Measurements from ENCODE around the gene GAPDH. TPM values are rescaled to one million over a fixed set of nuclear protein-coding genes. Genes with fewer than 3 reads are reported as not detected.
A peak's percentile ranks its signal among the peaks of the same experiment; 100 is the strongest.

The GAPDH gene
- total and polyA plus RNA-seq, 2 experiments from 2014 or later: 1,719 to 2,607 TPM

GRCh38 chr12:6508087-6508486 is 26.2 kb upstream of the GAPDH start:
- no peak overlapping the region for H2AFZ ChIP-seq
- H3K36me3 ChIP-seq (replicated peaks; ENCODE audit: insufficient read depth, low read depth): no peaks in the 10 kb centered on the region
- no peaks in the 10 kb centered on the region for H4K20me1 ChIP-seq (ENCODE audit: insufficient read depth, poor library complexity, severe bottlenecking)
- no peaks in the 10 kb centered on the region for H3K9me3 ChIP-seq (ENCODE audit: low read depth)
- H3K4me3 ChIP-seq: no peak overlapping the region
- peaks cover 4% of the 10 kb centered on the region for H3K4me1 ChIP-seq (ENCODE audit: insufficient read depth)
- 94% methylated on average over 7 of the region's 7 CpGs for whole genome bisulfite sequencing (ENCODE audit: low lambda C conversion rate, missing lambda C conversion rate)
- no peak overlapping the region for H3K4me2 ChIP-seq
- peak overlapping the region; percentile 81 for H3K27ac ChIP-seq
- no peaks in the 10 kb centered on the region for H3K9me2 ChIP-seq (replicated peaks; ENCODE audit: insufficient read depth)
- DNase-seq (ENCODE audit: low spot score): no peak
- peaks cover 26% of the 10 kb centered on the region for H3K79me2 ChIP-seq
- TF ChIP-seq, protein P1, sequence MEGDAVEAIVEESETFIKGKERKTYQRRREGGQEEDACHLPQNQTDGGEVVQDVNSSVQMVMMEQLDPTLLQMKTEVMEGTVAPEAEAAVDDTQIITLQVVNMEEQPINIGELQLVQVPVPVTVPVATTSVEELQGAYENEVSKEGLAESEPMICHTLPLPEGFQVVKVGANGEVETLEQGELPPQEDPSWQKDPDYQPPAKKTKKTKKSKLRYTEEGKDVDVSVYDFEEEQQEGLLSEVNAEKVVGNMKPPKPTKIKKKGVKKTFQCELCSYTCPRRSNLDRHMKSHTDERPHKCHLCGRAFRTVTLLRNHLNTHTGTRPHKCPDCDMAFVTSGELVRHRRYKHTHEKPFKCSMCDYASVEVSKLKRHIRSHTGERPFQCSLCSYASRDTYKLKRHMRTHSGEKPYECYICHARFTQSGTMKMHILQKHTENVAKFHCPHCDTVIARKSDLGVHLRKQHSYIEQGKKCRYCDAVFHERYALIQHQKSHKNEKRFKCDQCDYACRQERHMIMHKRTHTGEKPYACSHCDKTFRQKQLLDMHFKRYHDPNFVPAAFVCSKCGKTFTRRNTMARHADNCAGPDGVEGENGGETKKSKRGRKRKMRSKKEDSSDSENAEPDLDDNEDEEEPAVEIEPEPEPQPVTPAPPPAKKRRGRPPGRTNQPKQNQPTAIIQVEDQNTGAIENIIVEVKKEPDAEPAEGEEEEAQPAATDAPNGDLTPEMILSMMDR (IDR thresholded peaks at IDR 0.05; ENCODE audit: poor library complexity): no peak
- TF ChIP-seq EZH2 (IDR thresholded peaks at IDR 0.05; ENCODE audit: borderline replicate concordance): no peak
- no peak for TF ChIP-seq EZH2phosphoT487 (IDR thresholded peaks at IDR 0.05; ENCODE audit: low read depth, severe bottlenecking, unreplicated experiment)
- no peaks in the 10 kb centered on the region for H3K27me3 ChIP-seq

DNA sequence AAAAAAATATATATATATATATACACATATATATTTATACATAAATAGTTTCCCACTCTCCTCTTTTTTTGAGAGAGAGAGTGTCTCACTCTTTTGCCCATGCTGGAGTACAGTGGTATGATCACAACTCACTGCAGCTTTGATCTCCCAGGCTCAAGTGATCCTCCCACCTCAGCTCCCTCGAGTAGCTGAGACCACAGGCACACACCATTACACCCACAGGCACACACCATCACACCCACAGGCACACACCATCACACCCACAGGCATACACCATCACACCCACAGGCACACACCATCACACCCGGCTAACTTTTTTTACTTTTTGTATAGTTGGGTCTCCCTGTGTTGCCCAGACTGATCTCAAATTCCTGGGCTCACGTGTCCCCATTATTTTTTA is 14.1 kb upstream of the GAPDH start:
- Histone ChIP-seq H3K9me2 (replicated peaks; ENCODE audit: insufficient read depth) (no peaks in the 10 kb centered on the region), H3K4me1 (ENCODE audit: insufficient read depth) (no peaks in the 10 kb centered on the region), H3K27me3 (no peaks in the 10 kb centered on the region), H3K4me3 (no peak overlapping the region), H2AFZ (no peak overlapping the region), H3K79me2 (no peaks in the 10 kb centered on the region), H4K20me1 (ENCODE audit: insufficient read depth, poor library complexity, severe bottlenecking) (no peaks in the 10 kb centered on the region), H3K9me3 (ENCODE audit: low read depth) (no peaks in the 10 kb centered on the region), H3K36me3 (replicated peaks; ENCODE audit: insufficient read depth, low read depth) (no peaks in the 10 kb centered on the region), H3K4me2 (no peak overlapping the region), H3K27ac (no peak overlapping the region)
- TF ChIP-seq EZH2phosphoT487 (IDR thresholded peaks at IDR 0.05; ENCODE audit: low read depth, severe bottlenecking, unreplicated experiment) (no peak), EZH2 (IDR thresholded peaks at IDR 0.05; ENCODE audit: borderline replicate concordance) (no peak)
- TF ChIP-seq, protein P1 (IDR thresholded peaks at IDR 0.05; ENCODE audit: poor library complexity): no peak
- 93% methylated on average over 3 of the region's 3 CpGs for WGBS (ENCODE audit: low lambda C conversion rate, missing lambda C conversion rate)
- DNase-seq (ENCODE audit: low spot score): no peak

- no peak overlapping the region for H2AFZ ChIP-seq
- no peak overlapping the region for H3K27ac ChIP-seq
- no peak overlapping the region for H3K4me3 ChIP-seq
- no peaks in the 10 kb centered on the region for H3K79me2 ChIP-seq
- H3K4me1 ChIP-seq (ENCODE audit: insufficient read depth): no peaks in the 10 kb centered on the region
- no peak for DNase-seq (ENCODE audit: low spot score)
- H3K4me2 ChIP-seq: no peak overlapping the region
- no peaks in the 10 kb centered on the region for H4K20me1 ChIP-seq (ENCODE audit: insufficient read depth, poor library complexity, severe bottlenecking)
- no peaks in the 10 kb centered on the region for H3K9me3 ChIP-seq (ENCODE audit: low read depth)
- H3K9me2 ChIP-seq (replicated peaks; ENCODE audit: insufficient read depth): no peaks in the 10 kb centered on the region
- TF ChIP-seq, protein P1 (IDR thresholded peaks at IDR 0.05; ENCODE audit: poor library complexity): no peak
- TF ChIP-seq EZH2phosphoT487 (IDR thresholded peaks at IDR 0.05; ENCODE audit: low read depth, severe bottlenecking, unreplicated experiment): no peak
- TF ChIP-seq EZH2 (IDR thresholded peaks at IDR 0.05; ENCODE audit: borderline replicate concordance): no peak
- H3K36me3 ChIP-seq (replicated peaks; ENCODE audit: insufficient read depth, low read depth): no peaks in the 10 kb centered on the region
- 98% methylated on average over 10 of the region's 10 CpGs for WGBS (ENCODE audit: low lambda C conversion rate, missing lambda C conversion rate)
- no peaks in the 10 kb centered on the region for H3K27me3 ChIP-seq
These were observed 12.1 kb upstream of the GAPDH start for GRCh38 chr12:6522193-6522592.

DNA sequence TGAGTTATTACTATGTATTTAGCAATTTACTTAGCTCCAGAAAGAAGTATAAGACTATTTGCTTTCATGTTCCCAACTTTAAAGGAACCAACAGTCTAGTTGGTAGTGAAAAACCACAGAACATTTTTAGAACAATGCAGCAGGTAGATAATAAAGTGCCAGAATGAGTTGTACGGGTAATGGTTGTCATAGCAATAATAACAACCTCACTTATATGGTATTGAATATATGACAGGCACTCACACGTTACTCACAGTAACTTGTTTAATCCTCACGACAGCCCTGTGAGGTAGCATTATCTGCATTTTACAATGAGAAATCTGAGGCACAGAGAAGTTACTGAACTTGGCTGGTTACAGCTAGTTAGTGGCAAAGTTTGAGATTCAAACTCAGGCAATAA is 10.6 kb upstream of the GAPDH start:
- no peaks in the 10 kb centered on the region for H4K20me1 ChIP-seq (ENCODE audit: insufficient read depth, poor library complexity, severe bottlenecking)
- no peaks in the 10 kb centered on the region for H3K36me3 ChIP-seq (replicated peaks; ENCODE audit: insufficient read depth, low read depth)
- no peak overlapping the region for H2AFZ ChIP-seq
- no peak for DNase-seq (ENCODE audit: low spot score)
- H3K27me3 ChIP-seq: no peaks in the 10 kb centered on the region
- no peaks in the 10 kb centered on the region for H3K4me1 ChIP-seq (ENCODE audit: insufficient read depth)
- H3K79me2 ChIP-seq: no peaks in the 10 kb centered on the region
- H3K27ac ChIP-seq: no peak overlapping the region
- no peak overlapping the region for H3K4me3 ChIP-seq
- 88% methylated on average over 3 of the region's 3 CpGs for WGBS (ENCODE audit: low lambda C conversion rate, missing lambda C conversion rate)
- H3K9me2 ChIP-seq (replicated peaks; ENCODE audit: insufficient read depth): no peaks in the 10 kb centered on the region
- TF ChIP-seq EZH2phosphoT487 (IDR thresholded peaks at IDR 0.05; ENCODE audit: low read depth, severe bottlenecking, unreplicated experiment) (no peak), EZH2 (IDR thresholded peaks at IDR 0.05; ENCODE audit: borderline replicate concordance) (no peak)
- TF ChIP-seq, protein P1 (IDR thresholded peaks at IDR 0.05; ENCODE audit: poor library complexity): no peak
- H3K9me3 ChIP-seq (ENCODE audit: low read depth): no peaks in the 10 kb centered on the region
- H3K4me2 ChIP-seq: no peak overlapping the region
